Cardiac muscle cell (in vitro differentiated cells and primary cell): ENCODE measurements around the gene FAM107B. TPM values are rescaled to one million over a fixed set of nuclear protein-coding genes. Genes with fewer than 3 reads are reported as not detected.
A peak's percentile ranks its signal among the peaks of the same experiment; 100 is the strongest.
"Not testable (repeated sequence)": the region's sequence is repeated elsewhere in the genome, so short reads cannot be mapped to it uniquely, and the experiment has no call there.

ENCODE experiments used
- DNase-seq, 2 donors: peaks; one replicate each; pipeline versions ENCODE4 v3.0.0 to v3.0.0-alpha.2; 2010 to 2017; ENCODE audit warnings: low read depth in 1 of 2, low spot score in 1 of 2
- H3K27ac ChIP-seq: fragments of 200-600 bp; sonication (generic); 2 replicates; pipeline ENCODE4 v1.5.1; 2016
- H3K27me3 ChIP-seq: fragments of 200-600 bp; sonication (generic); 2 replicates; pipeline ENCODE4 v1.6.0; 2016; ENCODE audit warnings: control low read depth
- H3K36me3 ChIP-seq: fragments of 200-600 bp; sonication (generic); 2 replicates; pipeline ENCODE4 v1.5.1; 2016; ENCODE audit warnings: control low read depth
- H3K4me1 ChIP-seq: fragments of 200-600 bp; sonication (generic); 2 replicates; pipeline ENCODE4 v1.8.1; 2017; ENCODE audit warnings: low read depth, mild to moderate bottlenecking, mixed run types
- H3K4me3 ChIP-seq: fragments of 200-600 bp; sonication (generic); 2 replicates; pipeline ENCODE4 v1.5.1; 2016; ENCODE audit warnings: mild to moderate bottlenecking
- H3K9me3 ChIP-seq: fragments of 200-600 bp; sonication (generic); 2 replicates; pipeline ENCODE4 v1.5.1; 2017; ENCODE audit warnings: low read depth, mild to moderate bottlenecking, control low read depth
- CTCF ChIP-seq: IDR thresholded peaks from 2 replicates; pipeline ENCODE4 v1.5.1; 2012; ENCODE audit warnings: low read depth, mild to moderate bottlenecking, low read length
- polyA plus RNA-seq: library from polyadenylated mRNA; unstranded; fragments of >200 nt; fragmentation: Nextera tagmentation; extraction: Ambion mirVana; gene quantifications from 2 replicates; pipeline ENCODE4 v1.2.1, GENCODE V29; 2016
- total RNA-seq: library from RNA; depleted of rRNA; stranded (reverse); fragments of >200 nt; gene quantifications from 2 replicates; pipeline ENCODE4 v1.2.3, GENCODE V29; 2016

FAM107B gene
- total and polyA plus RNA-seq, 2 experiments from 2014 or later: 6.0 to 9.6 TPM

DNA sequence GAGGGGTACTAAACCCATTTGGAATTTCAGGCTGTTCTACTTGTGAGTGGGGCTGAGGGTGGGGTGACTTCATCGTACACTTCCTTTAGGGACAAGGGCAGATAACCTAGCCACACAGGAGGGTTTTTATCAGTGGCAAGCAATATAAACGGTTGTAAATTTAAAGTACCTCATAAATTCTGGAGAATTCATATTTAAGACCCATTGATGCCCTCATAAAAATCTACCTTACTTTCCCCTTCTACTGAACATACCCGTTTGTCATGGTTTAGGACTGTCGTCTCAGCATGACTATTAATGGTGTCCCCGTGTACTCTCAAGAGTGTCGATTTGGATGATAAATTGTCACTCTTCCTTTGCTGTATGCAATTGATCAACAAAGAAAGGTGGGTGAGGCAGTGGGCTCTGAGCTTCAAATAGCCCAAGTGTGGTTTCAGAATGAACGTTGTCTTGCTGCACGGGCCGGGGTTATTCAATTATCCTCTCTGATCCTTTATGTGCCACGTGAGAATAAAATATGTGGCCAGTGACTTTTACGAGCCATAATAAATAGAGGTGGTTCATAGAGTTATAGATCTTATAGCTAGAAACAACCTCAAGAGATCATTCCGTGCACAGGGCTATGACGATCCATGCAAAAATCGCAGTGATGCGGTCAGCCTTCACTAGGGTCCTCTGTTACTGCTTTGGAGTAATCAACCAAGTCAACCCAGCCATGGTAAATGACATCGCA lies 82.2 kb downstream of the FAM107B start:
- Histone ChIP-seq H3K36me3 (no peaks in the 10 kb centered on the region), H3K27me3 (no peaks in the 10 kb centered on the region), H3K4me1 (no peaks in the 10 kb centered on the region), H3K4me3 (no peak overlapping the region), H3K9me3 (no peaks in the 10 kb centered on the region), H3K27ac (no peak overlapping the region)
- TF ChIP-seq CTCF: no peak
- DNase-seq: no peak

DNA sequence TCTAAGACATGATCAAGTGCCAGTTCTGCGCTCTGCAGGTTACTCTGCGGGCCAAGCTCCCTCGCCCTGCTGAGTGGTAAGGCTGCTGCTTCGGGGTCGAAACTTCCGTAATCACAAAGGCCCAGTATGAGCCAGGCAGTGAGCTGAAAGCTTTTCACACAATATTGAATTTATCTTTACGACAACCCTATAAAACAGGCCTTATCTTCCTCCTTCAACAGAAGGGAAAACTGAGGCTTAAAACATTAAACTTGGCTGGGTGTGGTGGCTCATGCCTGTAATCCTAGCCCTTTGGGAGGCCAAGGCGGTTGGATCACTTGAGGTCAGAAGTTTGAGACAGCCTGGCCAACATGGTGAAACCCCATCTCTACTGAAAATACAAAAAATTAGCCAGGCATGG lies 83.3 kb downstream of the FAM107B start:
- Histone ChIP-seq H3K36me3 (no peaks in the 10 kb centered on the region), H3K4me3 (no peak overlapping the region), H3K27ac (no peak overlapping the region), H3K4me1 (no peaks in the 10 kb centered on the region), H3K27me3 (no peaks in the 10 kb centered on the region), H3K9me3 (no peaks in the 10 kb centered on the region)
- no peak for TF ChIP-seq CTCF
- DNase-seq: no peak

GRCh38 chr10:14688606-14689005 lies 86.1 kb downstream of the FAM107B start:
- no peak for TF ChIP-seq CTCF
- H3K27me3 ChIP-seq: no peaks in the 10 kb centered on the region
- no peak overlapping the region for H3K27ac ChIP-seq
- no peak overlapping the region for H3K4me3 ChIP-seq
- peak; percentile 8 to 89 for DNase-seq
- no peaks in the 10 kb centered on the region for H3K9me3 ChIP-seq
- H3K4me1 ChIP-seq: no peaks in the 10 kb centered on the region
- H3K36me3 ChIP-seq: no peaks in the 10 kb centered on the region

DNA sequence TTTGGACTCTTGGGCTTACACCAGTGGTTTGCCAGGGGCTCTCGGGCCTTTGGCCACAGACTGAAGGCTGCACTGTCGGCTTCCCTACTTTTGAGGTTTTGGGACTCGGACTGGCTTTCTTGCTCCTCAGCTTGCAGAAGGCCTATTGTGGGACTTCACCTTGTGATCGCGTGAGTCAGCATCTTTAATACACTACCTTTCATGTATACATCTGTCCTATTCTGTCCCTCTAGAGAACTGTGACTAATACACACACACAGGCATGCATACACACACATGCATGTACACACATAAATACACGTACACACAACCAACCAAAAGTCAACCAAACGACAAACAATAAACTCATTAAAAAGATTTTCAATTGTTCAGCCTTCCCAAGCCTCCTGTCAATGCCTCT lies 86.5 kb downstream of the FAM107B start:
- not testable (repeated sequence) for H3K9me3 ChIP-seq, H3K4me3 ChIP-seq, H3K4me1 ChIP-seq, H3K27me3 ChIP-seq, H3K36me3 ChIP-seq, H3K27ac ChIP-seq
- DNase-seq: peak in 1 of 2 donors; percentile 25

- no peaks in the 10 kb centered on the region for H3K4me1 ChIP-seq
- H3K9me3 ChIP-seq: no peaks in the 10 kb centered on the region
- no peaks in the 10 kb centered on the region for H3K36me3 ChIP-seq
- no peak for DNase-seq
- TF ChIP-seq CTCF: no peak
- H3K27ac ChIP-seq: no peak overlapping the region
- no peak overlapping the region for H3K4me3 ChIP-seq
- H3K27me3 ChIP-seq: no peaks in the 10 kb centered on the region
Measured at GRCh38 chr10:14687340-14687739, 87.4 kb downstream of the FAM107B start.

DNA sequence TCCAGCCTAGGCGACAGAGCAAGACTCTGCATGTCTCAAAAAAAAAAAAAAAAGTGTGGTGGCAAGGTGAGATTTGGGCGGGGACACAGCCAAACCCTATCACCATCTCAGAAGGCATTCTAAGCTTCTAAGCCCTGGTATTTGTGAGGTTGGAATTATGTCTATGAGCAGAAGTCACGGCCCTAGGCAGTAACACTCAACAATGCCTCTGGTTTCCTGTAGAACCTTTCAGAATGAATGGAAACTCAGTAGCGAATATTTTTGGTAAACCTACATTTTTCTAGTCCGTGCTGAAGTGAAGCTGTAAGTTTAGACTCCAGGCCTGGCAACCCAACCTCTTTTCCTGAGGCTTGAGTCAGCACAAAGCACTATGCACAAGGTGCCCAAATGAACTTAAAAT lies 88.3 kb downstream of the FAM107B start:
- no peaks in the 10 kb centered on the region for H3K9me3 ChIP-seq
- H3K27me3 ChIP-seq: no peaks in the 10 kb centered on the region
- no peak overlapping the region for H3K4me3 ChIP-seq
- DNase-seq: no peak
- TF ChIP-seq CTCF: no peak
- H3K4me1 ChIP-seq: no peaks in the 10 kb centered on the region
- no peak overlapping the region for H3K27ac ChIP-seq
- H3K36me3 ChIP-seq: no peaks in the 10 kb centered on the region
